GM10847 (cell line): Measurements from ENCODE around the gene CD44.

Source experiments
- POLR2A ChIP-seq: IDR thresholded peaks from 2 replicates; pipeline ENCODE4 v1.6.1; 2011; ENCODE audit not compliant: insufficient read length; ENCODE audit errors: extremely low read depth

CD44 gene

GRCh38 chr11:35138943-35139721, at the start of gene CD44:
TSS of gene CD44 (plus strand) at chr11:35139171. CDS start at chr11:35139304, 133 bp downstream.
- TF ChIP-seq POLR2A, result peak; percentile 94

GRCh38 chr11:35089666-35090065, 49.3 kb upstream of the CD44 start:
- no peak for TF ChIP-seq POLR2A

- TF ChIP-seq POLR2A, result no peak
Measured at GRCh38 chr11:35090125-35090524, 48.8 kb upstream of the CD44 start.

- no peak for TF ChIP-seq POLR2A
Measured at GRCh38 chr11:35096723-35097122, 42.2 kb upstream of the CD44 start.

- no peak for TF ChIP-seq POLR2A
Measured at GRCh38 chr11:35097814-35098455, 41.0 kb upstream of the CD44 start.

GRCh38 chr11:35098855-35099254, 40.1 kb upstream of the CD44 start:
- no peak for TF ChIP-seq POLR2A

GRCh38 chr11:35099278-35100012, 39.5 kb upstream of the CD44 start:
- no peak for TF ChIP-seq POLR2A

- no peak for TF ChIP-seq POLR2A
Measured at GRCh38 chr11:35100013-35100383, 39.0 kb upstream of the CD44 start.

- no peak for TF ChIP-seq POLR2A
Measured at GRCh38 chr11:35101223-35101622, 37.7 kb upstream of the CD44 start.

- no peak for TF ChIP-seq POLR2A
Measured at GRCh38 chr11:35102267-35102666, 36.7 kb upstream of the CD44 start.

GRCh38 chr11:35103366-35104208, 35.4 kb upstream of the CD44 start:
- no peak for TF ChIP-seq POLR2A

- no peak for TF ChIP-seq POLR2A
Measured at GRCh38 chr11:35104655-35105054, 34.3 kb upstream of the CD44 start.

- no peak for TF ChIP-seq POLR2A
Measured at GRCh38 chr11:35105319-35106079, 33.5 kb upstream of the CD44 start.

- TF ChIP-seq POLR2A, result no peak
Measured at GRCh38 chr11:35106595-35106994, 32.4 kb upstream of the CD44 start.
